Upper lobe of left lung (tissue), 4 donors: ENCODE data around the gene ADAM12.

ENCODE experiments used
- CTCF ChIP-seq, 6 experiments: fragments of 450-650 bp in 4 of 6; fragments of 200-600 bp in 2 of 6; sonication (generic) in 2 of 6; IDR thresholded peaks; one replicate each; pipeline ENCODE4 v1.5.1; 2016 to 2019; ENCODE audit warnings: antibody characterized with exemption in 6 of 6
- EP300 ChIP-seq, 4 donors: sonication (generic); formaldehyde crosslinking; IDR thresholded peaks; one replicate each; pipeline ENCODE4 v1.5.1; 2017; ENCODE audit warnings: antibody characterized with exemption in 4 of 4, control low read depth in 2 of 4
- POLR2A ChIP-seq, 4 donors: fragments of 450-650 bp; IDR thresholded peaks; one replicate each; pipeline ENCODE4 v1.5.1; 2016 to 2017; ENCODE audit warnings: antibody characterized with exemption in 4 of 4, mild to moderate bottlenecking in 2 of 4
- POLR2AphosphoS5 ChIP-seq, 2 donors: sonication (generic); formaldehyde crosslinking; IDR thresholded peaks; one replicate each; pipeline ENCODE4 v1.5.1; 2017; ENCODE audit warnings: antibody characterized with exemption in 2 of 2

DNA sequence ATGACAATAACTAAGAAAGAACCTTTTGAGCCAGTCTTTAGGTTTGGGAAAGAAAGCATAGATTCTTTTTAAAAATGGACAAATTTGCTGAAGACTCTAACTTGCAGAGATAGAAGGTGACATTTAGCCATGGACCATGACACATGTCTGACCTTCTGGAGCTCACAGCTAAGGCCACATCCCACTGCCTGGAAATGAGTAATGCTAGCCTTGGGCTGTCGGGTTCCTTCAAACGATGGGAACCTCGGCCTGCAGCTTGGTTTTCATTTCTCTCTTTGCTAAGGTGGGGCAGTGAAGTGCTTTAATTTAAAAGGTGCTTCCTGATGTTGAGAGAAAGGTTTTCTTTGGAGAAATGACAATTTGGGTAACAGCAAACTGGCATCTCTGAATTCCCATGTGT is 268.7 kb downstream of the ADAM12 start:
- no peak for TF ChIP-seq CTCF (IDR thresholded peaks at IDR 0.05)
- TF ChIP-seq EP300 (IDR thresholded peaks at IDR 0.05), result no peak
- no peak for TF ChIP-seq POLR2A (IDR thresholded peaks at IDR 0.05)
- no peak for TF ChIP-seq POLR2AphosphoS5 (IDR thresholded peaks at IDR 0.05)
